SIG-M5 (cell line): Measurements from ENCODE around the gene TTL.
"Not testable (repeated sequence)": the region's sequence is repeated elsewhere in the genome, so short reads cannot be mapped to it uniquely, and the experiment has no call there.

Source experiments
- DNase-seq: peaks from one replicate; lab custom pipeline; 2025; lab: John Stamatoyannopoulos, UW

Gene TTL

GRCh38 chr2:112481528-112482233, at the start of gene TTL:
TTL (plus strand) TSS chr2:112482156; CDS start chr2:112482345, 189 bp downstream.
- DNase-seq: no peak

DNA sequence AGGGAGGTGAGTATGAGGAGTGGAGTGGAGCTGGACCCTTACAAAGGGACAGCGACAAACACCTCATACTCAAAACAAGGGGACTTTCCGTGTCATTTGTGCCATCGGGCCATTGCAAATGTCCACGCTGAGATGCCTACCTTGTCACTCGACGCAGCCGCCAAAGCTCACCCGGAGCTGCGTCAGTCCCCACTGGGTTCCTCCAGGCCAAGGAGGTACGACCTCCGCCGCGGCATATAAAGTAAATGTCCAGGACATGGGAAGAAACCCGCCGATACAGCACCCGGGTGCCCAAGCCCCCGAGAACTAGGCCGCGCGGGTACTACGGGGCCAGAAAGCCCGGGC, 49.6 kb upstream of the TTL start:
- not testable (repeated sequence) for DNase-seq

- DNase-seq: not testable (repeated sequence)
Measured at GRCh38 chr2:112432735-112433479, 49.0 kb upstream of the TTL start.

DNA sequence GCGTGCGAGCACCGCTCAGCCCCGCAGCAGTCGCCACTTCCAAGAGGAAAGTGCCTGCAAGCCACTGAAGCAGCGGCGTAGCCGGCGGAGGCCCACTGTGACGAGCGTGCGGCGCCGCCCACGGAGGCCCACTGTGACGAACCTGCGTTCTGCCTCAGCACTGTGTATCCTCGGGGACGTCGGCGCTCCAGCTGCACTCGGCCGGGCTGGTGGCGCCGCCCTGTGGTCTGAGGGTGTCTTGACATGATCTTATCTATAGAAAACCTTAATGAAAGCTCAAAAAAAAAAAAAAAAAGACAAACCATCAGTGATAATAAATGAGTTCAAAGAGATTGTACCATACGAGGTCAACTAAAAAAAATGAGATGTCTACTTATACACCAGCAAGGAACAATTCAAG, 48.5 kb upstream of the TTL start, which contains the start of gene RGPD8:
RGPD8 (minus strand) TSS at position 166 of the 400 bp plus-strand sequence. CDS start 192 bp downstream, outside the sequence.
- not testable (repeated sequence) for DNase-seq

DNA sequence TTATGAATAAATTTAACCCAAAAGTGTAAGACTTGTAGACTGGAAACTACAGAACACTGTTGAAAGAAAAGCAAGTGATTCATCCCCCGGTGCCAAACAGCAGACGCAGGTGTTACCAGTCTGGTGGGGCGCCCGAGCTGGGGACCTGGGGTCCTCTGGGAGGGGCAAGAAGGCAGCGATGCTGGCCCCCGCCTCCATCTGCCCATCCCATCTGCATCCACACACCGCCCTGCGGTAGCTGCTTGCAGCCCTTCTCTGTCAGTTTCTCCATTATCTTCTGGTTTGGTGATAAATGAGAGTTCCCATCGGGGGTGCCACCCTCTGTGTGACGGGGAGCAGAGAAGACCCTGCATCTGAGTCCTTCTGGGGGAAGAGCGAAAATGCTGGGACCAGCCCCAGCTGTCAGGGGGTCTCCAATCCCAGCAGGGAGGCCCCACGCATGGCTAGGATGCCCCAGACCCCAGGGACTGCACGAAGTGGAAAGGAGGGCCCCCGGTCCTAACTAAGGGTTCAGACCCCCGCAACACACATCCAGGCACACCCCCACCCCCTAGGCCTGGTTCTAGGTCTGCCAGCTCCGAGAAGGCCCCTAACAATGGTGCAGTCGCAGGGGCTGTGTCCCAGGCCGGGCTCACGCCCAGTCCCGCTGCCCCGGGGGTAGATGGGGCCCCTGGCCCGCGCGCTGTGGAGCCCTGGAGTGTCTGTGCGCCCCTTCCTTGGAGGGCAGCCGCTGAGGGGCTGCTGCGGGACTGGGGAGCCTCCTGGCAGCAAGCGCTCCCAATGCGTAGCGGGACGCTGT, 47.8 kb upstream of the TTL start:
- DNase-seq: no peak

DNA sequence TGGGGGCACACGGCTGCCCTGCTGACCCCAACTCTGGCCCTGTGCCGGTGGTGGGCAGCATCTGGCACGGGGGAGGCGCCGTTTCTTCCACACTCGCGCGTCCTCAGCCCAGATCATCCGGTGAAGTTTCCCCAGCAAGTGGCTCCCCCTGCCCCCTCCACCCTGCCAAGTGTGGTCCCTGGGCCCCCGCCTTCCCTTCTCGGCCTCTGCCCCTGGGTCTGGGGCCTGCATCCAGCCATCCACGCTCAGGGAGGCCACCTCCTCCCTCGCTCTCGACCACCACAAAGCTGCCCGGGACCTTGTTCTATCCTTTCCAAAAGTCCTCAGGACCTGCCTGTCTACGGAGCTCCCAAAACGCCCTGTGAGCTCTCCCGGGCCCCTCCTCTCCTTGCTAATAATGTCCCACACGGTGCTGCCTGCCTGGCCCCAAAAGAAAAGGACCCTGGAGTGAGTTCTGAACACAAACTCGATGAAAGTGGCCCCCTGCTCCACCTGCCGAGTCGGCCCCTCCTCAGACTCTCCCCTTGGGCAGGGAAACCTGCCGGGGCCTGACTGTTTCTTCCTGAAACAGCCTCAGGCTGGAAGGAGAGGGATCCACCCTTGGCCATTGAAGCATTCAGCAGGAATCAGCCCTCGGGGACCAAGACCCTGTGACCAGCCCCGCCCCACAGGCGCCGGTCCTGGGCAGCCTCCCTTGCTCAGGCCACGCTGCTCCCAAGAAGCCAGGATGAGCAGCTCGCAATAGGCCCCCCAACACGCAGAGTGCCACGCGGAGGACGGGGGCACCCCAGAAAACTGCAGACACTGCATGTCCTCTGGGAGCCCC, 46.9 kb upstream of the TTL start:
- DNase-seq: not testable (repeated sequence)

DNA sequence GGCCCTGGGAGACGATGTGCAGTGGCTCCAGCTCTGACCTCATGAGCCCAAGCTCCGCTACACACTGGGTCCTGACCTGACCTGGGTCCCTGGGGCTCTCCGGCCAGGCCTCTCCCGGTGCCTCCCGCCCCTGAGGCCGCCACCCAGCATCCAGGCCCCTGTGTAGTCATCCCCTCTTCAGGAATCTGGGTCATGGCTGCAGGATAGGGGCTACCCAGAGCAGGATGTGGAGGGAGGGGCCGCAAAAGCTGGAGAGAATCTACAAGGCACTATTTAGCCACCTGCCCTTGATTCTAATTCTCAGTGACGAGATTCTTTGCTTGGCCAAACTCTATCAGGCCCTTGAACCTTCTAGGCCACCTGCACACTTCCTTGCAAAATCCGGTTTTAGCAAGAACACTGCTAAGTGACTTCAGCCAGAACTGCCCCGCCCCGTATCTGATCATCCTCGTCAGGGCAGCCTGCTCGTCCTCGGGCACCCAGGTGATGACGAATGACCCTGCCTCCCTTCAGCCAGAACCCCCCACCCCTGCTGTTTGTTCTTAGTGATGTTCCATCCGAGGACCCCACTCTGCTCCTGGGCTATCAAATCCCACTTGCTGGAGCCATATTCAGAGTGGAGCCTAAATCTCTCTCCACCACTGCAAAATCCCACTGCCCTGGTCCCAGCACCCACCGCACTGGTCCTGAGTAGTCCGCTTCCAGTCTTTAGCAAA, 46.1 kb upstream of the TTL start:
- not testable (repeated sequence) for DNase-seq

DNA sequence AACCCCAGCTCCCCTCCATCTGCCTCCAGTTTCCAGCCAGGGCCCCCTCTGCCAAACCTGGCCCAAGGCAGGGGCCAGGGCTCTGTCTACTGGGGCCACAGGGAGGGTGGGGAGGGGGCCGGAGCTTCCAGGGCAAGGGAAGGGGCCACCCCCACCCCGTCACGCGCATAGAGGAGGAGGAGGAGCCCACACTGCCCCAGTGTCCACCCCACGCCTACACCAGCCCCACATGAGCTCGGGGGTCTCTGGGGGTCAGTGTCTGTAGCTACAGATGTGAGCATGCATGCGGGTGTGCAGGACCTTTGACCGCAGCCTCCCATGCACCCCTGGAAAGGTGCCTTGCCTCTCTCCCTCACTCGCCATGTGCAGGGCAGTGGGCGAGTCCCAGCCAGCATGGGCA, 45.0 kb upstream of the TTL start:
- DNase-seq: not testable (repeated sequence)

DNA sequence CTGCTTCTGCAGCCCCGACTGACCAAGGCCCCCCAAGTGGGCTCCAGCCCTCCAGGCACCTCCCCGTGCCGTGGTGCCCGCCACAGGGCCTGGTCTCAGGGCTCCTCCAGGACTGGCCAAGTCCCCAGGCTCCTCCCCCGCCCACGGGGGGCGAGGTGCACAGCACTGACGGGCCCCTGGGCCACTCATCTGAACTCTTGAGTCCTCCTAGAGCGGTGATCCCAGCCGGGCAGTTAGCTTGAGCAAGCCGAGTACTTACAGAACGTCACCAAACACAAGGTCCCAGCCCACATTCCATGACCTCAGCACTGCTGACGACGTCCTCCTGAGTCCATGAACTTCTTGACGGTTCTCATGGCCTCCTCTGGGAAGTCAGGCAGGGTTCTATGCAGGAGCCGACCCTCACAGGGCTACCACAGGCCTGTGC, 44.5 kb upstream of the TTL start:
- not testable (repeated sequence) for DNase-seq

GRCh38 chr2:112438603-112439261, 43.2 kb upstream of the TTL start:
- not testable (repeated sequence) for DNase-seq

- not testable (repeated sequence) for DNase-seq
Measured at GRCh38 chr2:112444256-112444655, 37.7 kb upstream of the TTL start.

DNA sequence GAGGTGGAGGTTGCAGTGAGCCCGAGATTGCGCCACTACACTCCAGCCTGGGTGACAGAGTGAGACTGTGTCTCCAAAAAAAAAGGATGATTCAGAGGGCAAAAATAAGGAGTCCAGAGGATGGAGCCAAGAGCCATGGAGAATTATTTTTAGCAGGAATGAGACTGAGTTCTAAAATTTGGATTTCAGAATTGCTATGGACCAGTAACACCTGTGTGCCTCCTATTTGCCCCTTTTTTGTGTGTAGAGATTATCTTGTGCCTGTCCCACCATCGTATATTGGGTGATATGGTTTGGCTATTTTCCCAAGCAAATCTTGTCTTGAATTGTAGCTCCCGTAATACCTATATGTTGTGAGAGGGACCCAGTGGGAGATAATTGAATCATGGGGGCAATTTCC, 32.1 kb upstream of the TTL start:
- DNase-seq: no peak

DNA sequence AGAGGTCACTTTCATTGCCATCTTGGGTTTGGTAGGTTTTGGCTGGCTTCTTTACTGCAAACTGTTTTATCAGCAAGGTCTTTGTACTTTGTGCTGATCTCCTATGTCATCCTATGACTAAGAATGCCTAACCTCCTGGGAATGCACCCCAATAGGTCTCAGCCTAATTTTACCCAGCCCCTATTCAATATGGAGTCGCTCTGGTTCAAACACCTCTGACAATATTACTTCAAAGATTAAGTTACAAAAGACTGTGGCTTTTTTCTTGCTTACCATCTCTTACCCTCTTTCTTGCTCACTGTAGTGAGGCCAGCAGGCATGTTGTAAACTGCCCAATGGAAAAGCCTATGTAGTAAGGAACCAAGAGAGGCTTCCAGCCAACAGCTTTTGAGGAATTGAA, 30.6 kb upstream of the TTL start:
- DNase-seq: no peak

DNA sequence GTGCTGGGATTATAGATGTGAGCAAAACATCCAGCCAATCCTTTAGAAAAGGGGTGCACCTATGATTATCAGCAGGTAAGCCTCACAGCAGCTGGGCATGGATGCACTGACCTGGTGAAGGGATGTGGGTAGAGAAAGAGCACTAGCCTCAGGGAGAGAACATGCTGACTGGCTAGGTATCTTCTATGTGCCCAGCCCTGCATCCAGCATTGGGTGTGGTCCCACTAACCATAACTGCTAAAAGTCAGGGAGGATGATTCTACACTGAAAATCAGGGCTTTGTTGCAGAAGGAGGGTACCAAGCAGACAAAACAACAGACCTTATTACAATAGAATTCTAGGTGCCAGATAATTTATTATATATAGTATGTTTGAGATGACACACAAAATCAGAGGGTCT, 27.4 kb upstream of the TTL start:
- DNase-seq: no peak

GRCh38 chr2:112459372-112459771, 22.6 kb upstream of the TTL start:
- DNase-seq: no peak

DNA sequence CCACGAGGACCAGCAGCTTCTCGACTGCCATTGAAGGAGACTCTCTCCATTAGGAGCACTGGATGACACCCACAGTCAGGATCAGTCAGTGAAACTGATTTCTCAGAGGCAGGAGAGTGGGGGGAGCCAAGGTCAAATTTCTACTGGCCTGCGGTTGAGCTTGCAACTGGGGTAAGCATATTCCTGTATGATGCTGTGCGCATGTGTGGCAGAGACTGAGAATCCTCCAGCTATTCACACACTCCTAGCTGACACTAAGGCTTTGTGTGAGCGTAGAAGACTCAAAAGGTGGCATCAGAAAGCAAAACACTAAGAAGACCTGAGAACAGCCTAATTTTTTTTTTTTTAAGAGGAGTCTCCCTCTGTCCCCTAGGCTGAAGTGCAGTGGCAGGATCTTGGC, 19.8 kb upstream of the TTL start:
- DNase-seq: no peak

- no peak for DNase-seq
Measured at GRCh38 chr2:112463256-112463655, 18.7 kb upstream of the TTL start.

DNA sequence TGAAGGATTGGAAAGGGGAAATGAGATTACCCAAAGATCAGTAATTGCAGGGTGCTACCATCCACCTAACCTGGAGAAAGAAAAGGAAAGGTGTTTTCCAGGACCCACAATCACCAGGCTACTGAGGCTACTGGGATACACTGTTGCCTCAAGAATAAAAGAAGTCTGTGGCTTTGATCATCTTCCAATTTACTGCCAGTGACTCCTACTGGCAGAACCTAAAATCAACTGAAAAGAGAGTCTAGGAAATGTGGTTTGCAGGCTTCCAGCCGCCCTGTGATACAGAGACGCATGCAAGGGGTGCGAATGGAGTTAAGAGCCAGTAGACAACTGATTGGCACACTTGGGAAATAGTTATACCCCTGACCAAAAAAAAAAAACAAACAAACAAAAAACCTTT, 16.6 kb upstream of the TTL start:
- no peak for DNase-seq

GRCh38 chr2:112472547-112473263, 9.3 kb upstream of the TTL start:
- DNase-seq: no peak
